Parathyroid adenoma (tissue), 2 donors: Measurements from ENCODE around the gene RPUSD4.

Experiments used
- H2AFZ ChIP-seq: fragments of 300-600 bp; sonication (generic); one replicate; pipeline ENCODE4 v1.7.0; 2017; ENCODE audit warnings: antibody characterized with exemption, mild to moderate bottlenecking
- H3K27ac ChIP-seq: fragments of 300-600 bp; sonication (generic); one replicate; pipeline ENCODE4 v1.7.0; 2017
- H3K27me3 ChIP-seq: fragments of 300-600 bp; sonication (generic); one replicate; pipeline ENCODE4 v1.7.0; 2017; ENCODE audit warnings: low read length; ENCODE audit not compliant: control insufficient read depth, insufficient read depth
- H3K36me3 ChIP-seq: fragments of 300-600 bp; sonication (generic); one replicate; pipeline ENCODE4 v1.7.0; 2017; ENCODE audit warnings: low read length; ENCODE audit not compliant: control insufficient read depth, insufficient read depth
- H3K4me1 ChIP-seq: fragments of 300-600 bp; sonication (generic); one replicate; pipeline ENCODE4 v1.7.0; 2017; ENCODE audit warnings: control low read depth
- H3K4me2 ChIP-seq: fragments of 300-600 bp; sonication (generic); one replicate; pipeline ENCODE4 v1.7.0; 2017; ENCODE audit warnings: low read length
- H3K4me3 ChIP-seq: fragments of 300-600 bp; sonication (generic); one replicate; pipeline ENCODE4 v1.7.0; 2017; ENCODE audit warnings: low read depth, low read length
- H3K79me2 ChIP-seq: fragments of 300-600 bp; sonication (generic); one replicate; pipeline ENCODE4 v1.7.0; 2017; ENCODE audit warnings: control low read depth
- H3K9ac ChIP-seq: fragments of 300-600 bp; sonication (generic); one replicate; pipeline ENCODE4 v1.7.0; 2017; ENCODE audit warnings: mild to moderate bottlenecking
- H3K9me3 ChIP-seq: fragments of 300-600 bp; sonication (generic); one replicate; pipeline ENCODE4 v1.7.0; 2017; ENCODE audit warnings: low read length; ENCODE audit not compliant: control insufficient read depth
- CTCF ChIP-seq: fragments of 300-600 bp; sonication (generic); IDR thresholded peaks from one replicate; pipeline ENCODE4 v1.7.0; 2017; ENCODE audit warnings: antibody characterized with exemption, mild to moderate bottlenecking
- donor health status: primary hyperparathyroidism.

RPUSD4 gene

GRCh38 chr11:126160345-126161022 is 51.0 kb downstream of the RPUSD4 start:
- no peaks in the 10 kb centered on the region for H3K36me3 ChIP-seq
- no peak overlapping the region for H3K4me2 ChIP-seq
- H3K27ac ChIP-seq: no peak overlapping the region
- no peak overlapping the region for H3K4me3 ChIP-seq
- TF ChIP-seq CTCF: no peak
- H3K9me3 ChIP-seq: no peaks in the 10 kb centered on the region
- no peaks in the 10 kb centered on the region for H3K4me1 ChIP-seq
- no peaks in the 10 kb centered on the region for H3K79me2 ChIP-seq
- no peaks in the 10 kb centered on the region for H3K27me3 ChIP-seq
- H2AFZ ChIP-seq: no peak overlapping the region
- no peak overlapping the region for H3K9ac ChIP-seq

- H3K79me2 ChIP-seq: no peaks in the 10 kb centered on the region
- no peaks in the 10 kb centered on the region for H3K4me1 ChIP-seq
- no peaks in the 10 kb centered on the region for H3K27me3 ChIP-seq
- H2AFZ ChIP-seq: no peak overlapping the region
- H3K9ac ChIP-seq: no peak overlapping the region
- no peak overlapping the region for H3K4me3 ChIP-seq
- no peak overlapping the region for H3K4me2 ChIP-seq
- H3K9me3 ChIP-seq: no peaks in the 10 kb centered on the region
- TF ChIP-seq CTCF: no peak
- H3K36me3 ChIP-seq: no peaks in the 10 kb centered on the region
- no peak overlapping the region for H3K27ac ChIP-seq
Measured at GRCh38 chr11:126159719-126160344, 51.6 kb downstream of the RPUSD4 start.

- Histone ChIP-seq H3K27ac (no peak overlapping the region), H3K9me3 (no peaks in the 10 kb centered on the region), H3K4me3 (no peak overlapping the region), H3K4me2 (no peak overlapping the region), H3K27me3 (no peaks in the 10 kb centered on the region), H3K36me3 (no peaks in the 10 kb centered on the region), H3K4me1 (no peaks in the 10 kb centered on the region), H3K79me2 (no peaks in the 10 kb centered on the region), H3K9ac (no peak overlapping the region), H2AFZ (no peak overlapping the region)
- no peak for TF ChIP-seq CTCF
Measured at GRCh38 chr11:126158054-126158791, 53.2 kb downstream of the RPUSD4 start.

GRCh38 chr11:126157326-126158030 is 54.0 kb downstream of the RPUSD4 start:
- Histone ChIP-seq H3K27me3 (no peaks in the 10 kb centered on the region), H2AFZ (no peak overlapping the region), H3K9me3 (no peaks in the 10 kb centered on the region), H3K4me3 (no peak overlapping the region), H3K9ac (no peak overlapping the region), H3K4me1 (no peaks in the 10 kb centered on the region), H3K79me2 (no peaks in the 10 kb centered on the region), H3K36me3 (no peaks in the 10 kb centered on the region), H3K4me2 (no peak overlapping the region), H3K27ac (no peak overlapping the region)
- no peak for TF ChIP-seq CTCF
